T-helper 2 cell treated with Interferon-gamma antibody and Interleukin-4, amounts not matched to agents 5 μg/mL and 100 μg/mL, for 36 hours (primary cell): Measurements from ENCODE around the gene XPO6.

Experiments
- DNase-seq: peaks from one replicate; pipeline ENCODE4 v3.0.0; 2021; ENCODE audit warnings: low spot score
- H3K27ac Mint-ChIP-seq: one replicate; pipeline ENCODE4 v1.8.0; 2021; ENCODE audit warnings: mild to moderate bottlenecking, mixed read lengths
- H3K27me3 Mint-ChIP-seq: one replicate; pipeline ENCODE4 v1.8.0; 2021; ENCODE audit warnings: low read depth, mixed read lengths
- H3K36me3 Mint-ChIP-seq: one replicate; pipeline ENCODE4 v1.8.0; 2021; ENCODE audit warnings: low read depth, mixed read lengths
- H3K4me1 Mint-ChIP-seq: one replicate; pipeline ENCODE4 v1.8.0; 2021; ENCODE audit warnings: low read depth, mixed read lengths
- H3K4me3 Mint-ChIP-seq: one replicate; pipeline ENCODE4 v1.8.0; 2022; ENCODE audit warnings: mild to moderate bottlenecking, moderate library complexity, mixed read lengths
- H3K9me3 Mint-ChIP-seq: one replicate; pipeline ENCODE4 v1.8.0; 2021; ENCODE audit warnings: mixed read lengths

The XPO6 gene

DNA sequence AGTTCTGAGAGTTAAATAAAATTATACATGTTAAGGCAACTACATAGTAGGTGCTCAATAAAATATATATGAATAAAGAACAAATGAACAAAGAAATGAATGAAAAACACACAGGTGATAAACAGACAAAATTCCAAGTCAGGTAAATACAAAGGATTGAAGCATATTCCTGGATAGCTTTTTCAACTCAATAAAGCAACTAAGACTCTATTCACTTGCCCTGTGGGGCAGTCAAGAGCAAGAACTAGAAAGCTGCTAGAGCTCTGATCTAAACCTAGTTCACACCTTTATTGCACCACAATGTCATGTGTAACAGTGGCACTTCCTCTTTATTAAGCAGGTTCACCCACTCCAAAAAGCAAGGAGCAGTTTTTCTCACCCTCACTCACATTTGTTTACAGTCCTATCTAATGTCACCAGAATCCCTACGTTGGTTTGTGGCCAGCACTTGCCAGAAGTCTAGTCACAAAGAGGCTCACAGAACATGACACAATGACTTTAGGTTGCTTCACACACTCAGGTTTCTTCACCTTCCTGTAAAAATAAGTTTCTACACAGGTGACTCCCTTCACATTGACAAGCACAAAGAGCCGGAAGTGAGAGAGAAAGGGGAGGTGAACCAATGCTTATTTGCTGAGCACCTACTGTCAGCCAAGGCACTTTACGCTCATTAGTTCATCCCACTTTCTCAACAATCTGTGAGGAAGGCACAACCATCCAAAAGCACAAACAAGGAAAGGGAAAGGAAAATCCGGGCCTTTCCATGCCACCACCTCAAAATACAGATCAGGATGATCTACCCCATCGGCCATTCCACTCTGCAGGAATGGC, 70.8 kb downstream of the XPO6 start:
- peak; percentile 67 for DNase-seq
- H3K36me3 Mint-ChIP-seq, result peaks cover 51% of the 10 kb centered on the region

DNA sequence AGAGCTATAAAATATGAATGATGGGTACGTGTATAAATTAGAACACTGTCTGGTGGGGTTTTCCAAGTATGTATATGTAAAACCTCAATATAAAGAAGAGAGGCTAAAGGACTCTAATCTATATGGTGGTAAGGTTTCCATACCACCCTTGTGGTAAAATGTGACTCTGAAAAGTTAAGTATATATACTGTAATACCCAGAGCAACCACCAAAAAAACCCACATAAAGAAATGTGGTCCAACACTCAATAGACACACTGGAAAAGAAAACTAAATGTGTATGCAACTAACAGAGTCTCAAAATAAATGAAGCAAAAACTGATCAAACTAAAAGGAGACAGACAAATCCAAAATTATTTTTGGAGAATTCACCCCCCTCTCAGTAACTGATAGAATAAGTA, 72.2 kb downstream of the XPO6 start:
- Mint-ChIP-seq H3K27ac (peak overlapping the region; percentile 90), H3K36me3 (peaks cover 54% of the 10 kb centered on the region), H3K27me3 (no peaks in the 10 kb centered on the region), H3K4me3 (peak overlapping the region; percentile 79), H3K4me1 (peaks cover 61% of the 10 kb centered on the region), H3K9me3 (no peaks in the 10 kb centered on the region)
- no peak for DNase-seq

More for the DNA sequence above, 70.8 kb downstream of the XPO6 start:
- Mint-ChIP-seq H3K27ac (peak overlapping the region; percentile 97), H3K9me3 (no peaks in the 10 kb centered on the region), H3K4me1 (peaks cover 70% of the 10 kb centered on the region), H3K4me3 (peak overlapping the region; percentile 85), H3K27me3 (no peaks in the 10 kb centered on the region)

- peak; percentile 32 for DNase-seq
- Mint-ChIP-seq H3K4me1 (peaks cover 46% of the 10 kb centered on the region), H3K36me3 (peaks cover 64% of the 10 kb centered on the region), H3K4me3 (peak overlapping the region; percentile 69), H3K27me3 (no peaks in the 10 kb centered on the region), H3K27ac (peak overlapping the region; percentile 67), H3K9me3 (no peaks in the 10 kb centered on the region)
Observed at GRCh38 chr16:28136751-28137434, 74.9 kb downstream of the XPO6 start.

GRCh38 chr16:28133666-28134065, 78.1 kb downstream of the XPO6 start:
- DNase-seq, result no peak
- peaks cover 27% of the 10 kb centered on the region for H3K4me1 Mint-ChIP-seq
- no peaks in the 10 kb centered on the region for H3K9me3 Mint-ChIP-seq
- no peak overlapping the region for H3K27ac Mint-ChIP-seq
- no peaks in the 10 kb centered on the region for H3K27me3 Mint-ChIP-seq
- H3K4me3 Mint-ChIP-seq, result no peak overlapping the region
- H3K36me3 Mint-ChIP-seq, result peaks cover 67% of the 10 kb centered on the region

DNA sequence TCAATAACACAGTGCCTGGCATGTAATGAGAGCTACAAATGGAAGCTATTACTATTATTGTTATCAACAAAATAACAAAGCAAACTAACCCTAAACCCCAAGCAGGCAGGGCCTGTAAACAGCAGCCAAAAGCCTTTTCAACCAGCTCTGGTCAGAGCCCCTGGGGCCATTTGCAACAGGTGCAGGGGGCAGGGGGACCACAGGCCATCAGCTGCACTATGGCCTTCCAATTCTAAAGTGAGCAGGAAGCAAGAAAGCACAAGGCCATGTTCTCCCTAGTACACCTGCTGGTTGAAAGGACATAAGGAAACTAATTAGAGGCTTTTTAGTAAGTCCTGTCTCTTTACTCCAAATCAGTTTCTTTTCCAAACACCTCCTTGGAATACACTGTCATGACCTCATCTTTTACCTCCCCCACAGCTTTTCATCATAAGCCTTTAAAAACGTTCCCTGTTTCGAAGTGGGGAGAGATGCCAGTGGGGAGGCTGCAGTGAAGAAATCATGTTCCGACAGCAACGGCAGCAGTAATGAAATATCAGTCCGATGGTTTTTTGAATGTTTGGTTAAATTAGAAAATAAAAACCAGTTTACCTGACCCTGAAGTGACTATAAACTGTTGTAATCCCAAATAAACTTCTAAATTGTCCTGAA, 79.9 kb downstream of the XPO6 start:
- no peaks in the 10 kb centered on the region for H3K27me3 Mint-ChIP-seq
- H3K4me1 Mint-ChIP-seq, result peaks cover 10% of the 10 kb centered on the region
- no peaks in the 10 kb centered on the region for H3K9me3 Mint-ChIP-seq
- DNase-seq, result no peak
- H3K4me3 Mint-ChIP-seq, result no peak overlapping the region
- no peak overlapping the region for H3K27ac Mint-ChIP-seq
- H3K36me3 Mint-ChIP-seq, result peaks cover 65% of the 10 kb centered on the region

- peaks cover 5% of the 10 kb centered on the region for H3K4me1 Mint-ChIP-seq
- no peaks in the 10 kb centered on the region for H3K9me3 Mint-ChIP-seq
- H3K36me3 Mint-ChIP-seq, result peaks cover 70% of the 10 kb centered on the region
- no peak overlapping the region for H3K4me3 Mint-ChIP-seq
- no peak overlapping the region for H3K27ac Mint-ChIP-seq
- no peak for DNase-seq
- no peaks in the 10 kb centered on the region for H3K27me3 Mint-ChIP-seq
Observed at GRCh38 chr16:28131181-28131580, 80.6 kb downstream of the XPO6 start.

DNA sequence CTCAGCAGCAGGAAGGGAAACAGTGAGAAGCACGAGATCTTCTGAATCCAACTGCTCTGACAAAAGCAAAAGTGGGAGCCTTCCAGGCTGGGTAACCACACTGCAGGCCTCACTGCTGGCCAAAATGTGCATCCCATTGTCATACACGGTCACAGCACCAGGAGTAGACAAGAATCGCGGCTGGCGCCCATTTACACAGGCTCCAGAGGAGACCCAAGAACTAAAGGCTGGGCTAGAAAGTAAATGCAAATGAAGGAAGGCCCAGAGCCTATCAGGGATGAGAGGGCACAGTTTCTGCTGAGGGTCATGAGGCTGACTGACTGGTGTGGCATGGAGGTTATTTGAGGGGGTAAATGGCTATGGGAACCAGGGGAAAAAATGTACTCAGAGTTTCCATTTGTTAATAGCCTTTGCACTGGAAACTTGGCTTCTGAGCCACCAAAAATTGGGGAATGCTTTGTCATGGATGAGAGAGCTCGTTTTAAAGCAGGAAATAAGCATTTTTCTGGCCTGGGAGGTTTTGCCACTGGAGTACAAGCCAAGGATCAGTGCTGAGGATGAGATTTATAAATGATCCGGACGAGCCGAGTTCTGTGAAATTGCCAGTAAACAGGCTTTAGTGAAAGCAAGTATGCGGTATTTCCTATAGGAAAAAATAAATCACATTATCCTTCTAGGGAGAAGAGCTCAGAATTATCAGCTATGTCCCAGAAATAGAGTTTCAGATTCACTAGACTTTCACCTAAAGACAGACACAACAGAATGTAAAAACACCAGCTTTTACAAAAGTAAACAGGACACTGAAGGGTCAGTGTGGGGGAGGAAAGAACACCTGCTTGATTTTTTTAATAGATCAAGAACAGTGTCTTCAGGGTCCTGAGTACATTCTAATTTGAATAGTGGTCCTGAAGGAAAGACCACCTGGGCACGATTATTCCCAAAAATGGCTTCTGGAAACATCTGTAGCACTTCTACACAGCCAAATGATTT, 81.4 kb downstream of the XPO6 start:
- DNase-seq, result no peak

GRCh38 chr16:28126684-28127620, 84.8 kb downstream of the XPO6 start:
- Mint-ChIP-seq H3K36me3 (peaks cover 55% of the 10 kb centered on the region), H3K9me3 (no peaks in the 10 kb centered on the region), H3K4me1 (peaks cover 3% of the 10 kb centered on the region), H3K27me3 (no peaks in the 10 kb centered on the region), H3K27ac (no peak overlapping the region), H3K4me3 (no peak overlapping the region)
- DNase-seq, result no peak

More for the DNA sequence above, 81.4 kb downstream of the XPO6 start:
- Mint-ChIP-seq H3K27me3 (no peaks in the 10 kb centered on the region), H3K27ac (no peak overlapping the region), H3K4me3 (no peak overlapping the region), H3K36me3 (peaks cover 72% of the 10 kb centered on the region), H3K4me1 (peaks cover 3% of the 10 kb centered on the region), H3K9me3 (no peaks in the 10 kb centered on the region)

- no peak for DNase-seq
- Mint-ChIP-seq H3K9me3 (no peaks in the 10 kb centered on the region), H3K4me1 (peaks cover 3% of the 10 kb centered on the region), H3K27me3 (no peaks in the 10 kb centered on the region), H3K4me3 (no peak overlapping the region), H3K27ac (no peak overlapping the region), H3K36me3 (peaks cover 62% of the 10 kb centered on the region)
Observed at GRCh38 chr16:28125592-28125991, 86.2 kb downstream of the XPO6 start.

GRCh38 chr16:28121527-28121926, 90.2 kb downstream of the XPO6 start:
- Mint-ChIP-seq H3K9me3 (no peaks in the 10 kb centered on the region), H3K36me3 (peaks cover 57% of the 10 kb centered on the region), H3K4me3 (no peak overlapping the region), H3K4me1 (peaks cover 2% of the 10 kb centered on the region), H3K27ac (peak overlapping the region; percentile 28), H3K27me3 (no peaks in the 10 kb centered on the region)
- DNase-seq, result no peak

- Mint-ChIP-seq H3K27me3 (no peaks in the 10 kb centered on the region), H3K4me1 (peaks cover 2% of the 10 kb centered on the region), H3K36me3 (peaks cover 58% of the 10 kb centered on the region), H3K27ac (no peak overlapping the region), H3K9me3 (no peaks in the 10 kb centered on the region), H3K4me3 (no peak overlapping the region)
- no peak for DNase-seq
Observed at GRCh38 chr16:28120754-28121153, 91.0 kb downstream of the XPO6 start.

- no peak for DNase-seq
- H3K4me3 Mint-ChIP-seq, result no peak overlapping the region
- no peaks in the 10 kb centered on the region for H3K4me1 Mint-ChIP-seq
- no peaks in the 10 kb centered on the region for H3K9me3 Mint-ChIP-seq
- peaks cover 66% of the 10 kb centered on the region for H3K36me3 Mint-ChIP-seq
- H3K27ac Mint-ChIP-seq, result no peak overlapping the region
- no peaks in the 10 kb centered on the region for H3K27me3 Mint-ChIP-seq
Observed at GRCh38 chr16:28118637-28119036, 93.1 kb downstream of the XPO6 start.
